Mesothelial cell of epicardium (in vitro differentiated cells): Measurements from ENCODE around the gene HNRNPK. TPM values are rescaled to one million over a fixed set of nuclear protein-coding genes. Genes with fewer than 3 reads are reported as not detected.

Experiments
- DNase-seq, 2 experiments: peaks; one replicate each; pipeline ENCODE4 v3.0.0; 2021; ENCODE audit warnings: low spot score in 2 of 2; ENCODE audit not compliant: unreplicated experiment in 2 of 2
- H3K27ac Mint-ChIP-seq: 2 replicates; pipeline ENCODE4 v1.8.0; 2021; ENCODE audit warnings: mixed read lengths
- H3K27me3 Mint-ChIP-seq: 2 replicates; pipeline ENCODE4 v1.8.0; 2021; ENCODE audit warnings: low read depth, mixed read lengths
- H3K36me3 Mint-ChIP-seq: 2 replicates; pipeline ENCODE4 v1.8.0; 2021; ENCODE audit warnings: mixed read lengths
- H3K4me1 Mint-ChIP-seq: 2 replicates; pipeline ENCODE4 v1.8.0; 2021; ENCODE audit warnings: mixed read lengths
- H3K4me3 Mint-ChIP-seq: 2 replicates; pipeline ENCODE4 v1.8.0; 2021; ENCODE audit warnings: mild to moderate bottlenecking, moderate library complexity, mixed read lengths
- H3K9me3 Mint-ChIP-seq: 2 replicates; pipeline ENCODE4 v1.8.0; 2021; ENCODE audit warnings: mixed read lengths
- CTCF ChIP-seq: fragments of 200-600 bp; sonication (generic); IDR thresholded peaks from one replicate; pipeline ENCODE4 v1.5.0; 2021; ENCODE audit warnings: antibody characterized with exemption; ENCODE audit not compliant: unreplicated experiment
- total RNA-seq: library from RNA; stranded (reverse); gene quantifications from 3 replicates; pipeline ENCODE4 v1.2.1, GENCODE V29; 2021

Gene HNRNPK
- total RNA-seq, 1 donor from 2014 or later, result 672 TPM

- Mint-ChIP-seq H3K4me3 (no peak overlapping the region), H3K9me3 (no peaks in the 10 kb centered on the region), H3K27me3 (no peaks in the 10 kb centered on the region), H3K27ac (no peak overlapping the region), H3K36me3 (peaks cover 15% of the 10 kb centered on the region), H3K4me1 (no peaks in the 10 kb centered on the region)
- no peak for DNase-seq
- no peak for TF ChIP-seq CTCF
Observed at GRCh38 chr9:83940590-83941303, 39.3 kb downstream of the HNRNPK start.

- TF ChIP-seq CTCF, result peak; percentile 72
- H3K36me3 Mint-ChIP-seq, result peaks cover 6% of the 10 kb centered on the region
- no peak for DNase-seq
Observed at GRCh38 chr9:83937861-83938455, 42.1 kb downstream of the HNRNPK start.

GRCh38 chr9:83936523-83936922 is 43.5 kb downstream of the HNRNPK start:
- Mint-ChIP-seq H3K27ac (no peak overlapping the region), H3K36me3 (peaks cover 3% of the 10 kb centered on the region), H3K9me3 (no peaks in the 10 kb centered on the region), H3K4me3 (no peak overlapping the region), H3K27me3 (no peaks in the 10 kb centered on the region), H3K4me1 (peaks cover 19% of the 10 kb centered on the region)
- TF ChIP-seq CTCF, result no peak
- no peak for DNase-seq

More at GRCh38 chr9:83937861-83938455, 42.1 kb downstream of the HNRNPK start:
- Mint-ChIP-seq H3K27me3 (no peaks in the 10 kb centered on the region), H3K9me3 (no peaks in the 10 kb centered on the region), H3K4me3 (no peak overlapping the region), H3K4me1 (peaks cover 19% of the 10 kb centered on the region), H3K27ac (no peak overlapping the region)

- peaks cover 19% of the 10 kb centered on the region for H3K4me1 Mint-ChIP-seq
- no peak for DNase-seq
- H3K9me3 Mint-ChIP-seq, result no peaks in the 10 kb centered on the region
- H3K36me3 Mint-ChIP-seq, result peaks cover 3% of the 10 kb centered on the region
- H3K27me3 Mint-ChIP-seq, result no peaks in the 10 kb centered on the region
- H3K27ac Mint-ChIP-seq, result peak overlapping the region; percentile 36
- TF ChIP-seq CTCF, result no peak
- no peak overlapping the region for H3K4me3 Mint-ChIP-seq
Observed at GRCh38 chr9:83935276-83935935, 44.6 kb downstream of the HNRNPK start.

GRCh38 chr9:83934569-83935275 is 45.3 kb downstream of the HNRNPK start:
- Mint-ChIP-seq H3K4me1 (peaks cover 19% of the 10 kb centered on the region), H3K36me3 (peaks cover 3% of the 10 kb centered on the region), H3K27ac (peak overlapping the region; percentile 36), H3K9me3 (no peaks in the 10 kb centered on the region), H3K27me3 (no peaks in the 10 kb centered on the region), H3K4me3 (no peak overlapping the region)
- DNase-seq, result no peak
- TF ChIP-seq CTCF, result no peak
